IMR-90 (cell line): ENCODE results near the gene CYP4A11. TPM values are rescaled to one million over a fixed set of nuclear protein-coding genes. Genes with fewer than 3 reads are reported as not detected.

ENCODE experiments used
- ATAC-seq: fragments of 200-7000 bp; cut with Tn5 transposase; 2 replicates; pipeline ENCODE4 v1.9.1; 2020; ENCODE audit warnings: low read depth, mild to moderate bottlenecking, moderate library complexity
- Bru-seq: library from RNA; stranded (reverse); fragments of 400-500 nt; gene quantifications from one replicate; lab custom pipeline; 2021; lab: Mats Ljungman, UMichigan
- BruChase-seq, 2 experiments: library from RNA; stranded (reverse); fragments of 400-500 nt; gene quantifications; one replicate each; lab custom pipeline; 2021; lab: Mats Ljungman, UMichigan
- BruUV-seq: library from RNA; stranded (reverse); fragments of 400-500 nt; replicated peaks from 2 replicates; lab custom pipeline; 2021; lab: Mats Ljungman, UMichigan
- CTCF ChIA-PET: fragments of 300-600 bp; formaldehyde crosslinking; extraction: SDS; loops from one replicate; lab custom pipeline; 2021; ENCODE audit warnings: antibody characterized with exemption; lab: Yijun Ruan, JAX
- POLR2A ChIA-PET: fragments of 300-600 bp; sonication (Branson Sonifier 250); formaldehyde crosslinking; loops from one replicate; lab custom pipeline; 2022; ENCODE audit warnings: antibody characterized with exemption; ENCODE audit not compliant: unreplicated experiment; lab: Charles Lee
- DNase-seq: peaks from one replicate; pipeline ENCODE4 v3.0.0; 2013
- H2AFZ ChIP-seq: replicated peaks from 2 replicates; pipeline ENCODE3; 2013; ENCODE audit warnings: low read length, mild to moderate bottlenecking; ENCODE audit not compliant: poor library complexity
- H2AK5ac ChIP-seq: 2 replicates; pipeline ENCODE4 v1.6.1; 2013; ENCODE audit warnings: low read depth, low read length, inconsistent platforms
- H2AK9ac ChIP-seq: replicated peaks from 2 replicates; pipeline ENCODE3; 2013; ENCODE audit warnings: mild to moderate bottlenecking, low read depth, low read length, moderate library complexity; ENCODE audit not compliant: poor library complexity
- H2BK120ac ChIP-seq: 2 replicates; pipeline ENCODE4 v1.6.1; 2013; ENCODE audit warnings: low read depth, low read length, inconsistent platforms
- H2BK15ac ChIP-seq: 3 replicates; pipeline ENCODE4 v1.6.1; 2013; ENCODE audit warnings: low read depth, low read length, inconsistent platforms
- H2BK20ac ChIP-seq: 2 replicates; pipeline ENCODE4 v1.6.1; 2013; ENCODE audit warnings: low read depth, mild to moderate bottlenecking, inconsistent platforms, low read length, moderate library complexity
- H2BK5ac ChIP-seq: 2 replicates; pipeline ENCODE4 v1.6.1; 2013; ENCODE audit warnings: mild to moderate bottlenecking, low read depth, low read length, inconsistent platforms; ENCODE audit not compliant: poor library complexity, severe bottlenecking
- H3K14ac ChIP-seq: replicated peaks from 2 replicates; pipeline ENCODE4 v1.6.1; 2013; ENCODE audit warnings: low read depth, low read length, inconsistent platforms
- H3K18ac ChIP-seq: 2 replicates; pipeline ENCODE4 v1.6.1; 2013; ENCODE audit warnings: low read depth, low read length, control low read depth
- H3K23ac ChIP-seq: 2 replicates; pipeline ENCODE4 v1.6.1; 2013; ENCODE audit warnings: low read depth, low read length, inconsistent platforms
- H3K27ac ChIP-seq: 2 replicates; pipeline ENCODE4 v1.5.1; 2013; ENCODE audit warnings: mild to moderate bottlenecking, control low read depth, low read length; ENCODE audit not compliant: insufficient read depth
- H3K27me3 ChIP-seq: 2 replicates; pipeline ENCODE4 v1.6.1; 2013; ENCODE audit warnings: low read length; ENCODE audit not compliant: control insufficient read depth, insufficient read depth
- H3K36me3 ChIP-seq: 2 replicates; pipeline ENCODE4 v1.6.1; 2013; ENCODE audit warnings: low read length, mixed read lengths; ENCODE audit not compliant: control insufficient read depth, insufficient read depth
- H3K4ac ChIP-seq: 2 replicates; pipeline ENCODE4 v1.6.1; 2013; ENCODE audit warnings: low read depth, low read length, inconsistent platforms
- H3K4me1 ChIP-seq: 2 replicates; pipeline ENCODE4 v1.6.1; 2013; ENCODE audit warnings: low read length, mixed read lengths; ENCODE audit not compliant: control insufficient read depth, insufficient read depth
- H3K4me2 ChIP-seq: 2 replicates; pipeline ENCODE4 v1.6.1; 2013; ENCODE audit warnings: low read depth, mild to moderate bottlenecking, control low read depth, low read length, moderate library complexity
- H3K4me3 ChIP-seq: 2 replicates; pipeline ENCODE4 v1.5.1; 2013; ENCODE audit warnings: low read depth, mild to moderate bottlenecking, control low read depth, low read length, moderate library complexity; ENCODE audit not compliant: insufficient read depth
- H3K56ac ChIP-seq: 2 replicates; pipeline ENCODE4 v1.6.1; 2013; ENCODE audit warnings: low read length, inconsistent platforms; ENCODE audit not compliant: insufficient read depth; ENCODE audit errors: extremely low read depth
- H3K79me1 ChIP-seq, 2 experiments: 2 replicates each; pipeline ENCODE4 v1.6.1; 2013; ENCODE audit warnings: low read length in 2 of 2, inconsistent platforms in 1 of 2, low read depth in 1 of 2
- H3K9ac ChIP-seq: 2 replicates; pipeline ENCODE4 v1.6.1; 2013; ENCODE audit warnings: low read depth, low read length, control low read depth
- H3K9me1 ChIP-seq: 2 replicates; pipeline ENCODE4 v1.6.1; 2013; ENCODE audit warnings: low read length, inconsistent platforms; ENCODE audit not compliant: insufficient read depth
- H3K9me3 ChIP-seq: 2 replicates; pipeline ENCODE4 v1.6.1; 2013; ENCODE audit warnings: low read length; ENCODE audit not compliant: control insufficient read depth, insufficient read depth
- H4K20me1 ChIP-seq: 2 replicates; pipeline ENCODE4 v1.6.1; 2013; ENCODE audit warnings: low read length, inconsistent platforms; ENCODE audit not compliant: insufficient read depth
- H4K5ac ChIP-seq: 2 replicates; pipeline ENCODE4 v1.6.1; 2013; ENCODE audit warnings: mild to moderate bottlenecking, low read depth, low read length, control low read depth
- H4K8ac ChIP-seq, 2 experiments: 2 replicates each; pipeline ENCODE4 v1.6.1; 2013; ENCODE audit warnings: low read depth in 2 of 2, low read length in 2 of 2, control low read depth in 1 of 2, inconsistent platforms in 1 of 2
- H4K91ac ChIP-seq: 2 replicates; pipeline ENCODE4 v1.6.1; 2013; ENCODE audit warnings: low read depth, low read length, inconsistent platforms; ENCODE audit not compliant: insufficient read depth
- BHLHE40 ChIP-seq: fragments of 150-350 bp; IDR thresholded peaks from 2 replicates; pipeline ENCODE4 v1.6.1; 2016; ENCODE audit warnings: mild to moderate bottlenecking, low read depth, low read length
- CEBPB ChIP-seq: IDR thresholded peaks from 2 replicates; pipeline ENCODE4 v1.6.1; 2012; ENCODE audit warnings: low read depth, low read length, improper control_type of control experiment
- CHD1 ChIP-seq: IDR thresholded peaks from 2 replicates; pipeline ENCODE4 v1.6.1; 2012; ENCODE audit warnings: low read depth, low read length, improper control_type of control experiment
- CTCF ChIP-seq: conservative IDR thresholded peaks from 2 replicates; pipeline ENCODE4 v1.5.1; 2012; ENCODE audit warnings: mild to moderate bottlenecking, low read depth, low read length, improper control_type of control experiment
- FOS ChIP-seq: fragments of 150-350 bp; IDR thresholded peaks from 2 replicates; pipeline ENCODE4 v1.6.1; 2016; ENCODE audit warnings: low read depth, low read length
- MAFK ChIP-seq: IDR thresholded peaks from 2 replicates; pipeline ENCODE4 v1.6.1; 2012; ENCODE audit warnings: low read depth, low read length, improper control_type of control experiment
- MAZ ChIP-seq: IDR thresholded peaks from 2 replicates; pipeline ENCODE4 v1.6.1; 2012; ENCODE audit warnings: low read depth, mild to moderate bottlenecking, low read length, improper control_type of control experiment, moderate library complexity, borderline replicate concordance
- MXI1 ChIP-seq: IDR thresholded peaks from 2 replicates; pipeline ENCODE4 v1.6.1; 2012; ENCODE audit warnings: low read depth, mild to moderate bottlenecking, low read length, moderate library complexity, borderline replicate concordance
- NFE2L2 ChIP-seq: fragments of 150-350 bp; IDR thresholded peaks from 2 replicates; pipeline ENCODE4 v1.6.1; 2016; ENCODE audit warnings: low read depth, mild to moderate bottlenecking, low read length
- POLR2A ChIP-seq: IDR thresholded peaks from 2 replicates; pipeline ENCODE4 v1.6.1; 2012; ENCODE audit warnings: mild to moderate bottlenecking, low read depth, low read length
- RAD21 ChIP-seq: IDR thresholded peaks from 2 replicates; pipeline ENCODE4 v1.6.1; 2012; ENCODE audit warnings: low read length, improper control_type of control experiment
- RFX5 ChIP-seq: IDR thresholded peaks from 2 replicates; pipeline ENCODE4 v1.8.0; 2012; ENCODE audit warnings: low read depth, mild to moderate bottlenecking, low read length, moderate library complexity
- SMC3 ChIP-seq: fragments of 150-350 bp; IDR thresholded peaks from 2 replicates; pipeline ENCODE4 v1.6.1; 2016; ENCODE audit warnings: low read depth, mild to moderate bottlenecking, antibody characterized with exemption, low read length, moderate library complexity
- USF2 ChIP-seq: fragments of 150-350 bp; IDR thresholded peaks from 2 replicates; pipeline ENCODE4 v1.6.1; 2017; ENCODE audit warnings: mild to moderate bottlenecking, antibody characterized with exemption, low read length, low read depth
- WGBS, 2 experiments: methylation state at CpG; one replicate each; pipeline versions ENCODE4 v1.1.5 to v1.1.7; 2013; ENCODE audit warnings: missing lambda C conversion rate in 2 of 2; ENCODE audit not compliant: insufficient read length in 1 of 2; ENCODE audit errors: extremely low coverage in 2 of 2; 5-methylcytosine and 5-hydroxymethylcytosine counted together
- dilution Hi-C: fragments of 300-500 bp; cut with HindIII; formaldehyde crosslinking; loops from one replicate; pipeline ENCODE4 v1.14.3; 2018; ENCODE audit warnings: low sequenced_read_pairs; ENCODE audit not compliant: unreplicated experiment
- in situ Hi-C: fragments of 300-500 bp; cut with MboI; formaldehyde crosslinking; loops from 3 replicates; pipeline ENCODE4 v1.14.3; 2019; ENCODE audit warnings: low sequenced_read_pairs, inconsistent platforms, mixed read lengths
- intact Hi-C: fragments of 100-400 bp; cut with micrococcal nuclease; formaldehyde crosslinking; loops from 2 replicates; pipeline ENCODE4 v1.10.0; 2022
- long read RNA-seq: library from polyadenylated mRNA; unstranded; transcript quantifications from one replicate; pipeline ENCODE4 v2.0.0, GENCODE V29; 2021; ENCODE audit not compliant: unreplicated experiment
- polyA plus RNA-seq, 3 experiments: library from polyadenylated mRNA; depleted of rRNA; stranded (reverse); fragments of >200 nt; gene quantifications; 2 replicates each; pipeline ENCODE4 v1.2.3, GENCODE V29; 2012; ENCODE audit warnings: low replicate concordance in 1 of 3
- total RNA-seq: library from RNA; depleted of rRNA; stranded (reverse); fragments of >200 nt; gene quantifications from 2 replicates; pipeline ENCODE4 v1.2.3, GENCODE V29; 2012; rRNA removed
- TF ChIP-seq, protein P1 (sequence below): fragments of 150-350 bp; IDR thresholded peaks from 2 replicates; pipeline ENCODE4 v1.6.1; 2016; ENCODE audit warnings: low read depth, mild to moderate bottlenecking, low read length, moderate library complexity, borderline replicate concordance

CYP4A11 gene
- not detected in 2 replicates for total RNA-seq
- not detected in 2 replicates for polyA plus RNA-seq (2012; rRNA removed)
- not detected in 2 replicates for polyA plus RNA-seq (2012; cell fraction: cytosol; rRNA removed)
- polyA plus RNA-seq (2012; cell fraction: nucleus; rRNA removed; ENCODE audit: low replicate concordance), result not detected in 2 replicates
- not detected for Bru-seq, nascent RNA
- BruChase-seq, experiment 1, labeled RNA remaining after a 6-hour chase, result not detected
- not detected for BruChase-seq, experiment 2, labeled RNA remaining after a 2-hour chase
- long read RNA-seq, result 0 reads

- POLR2A ChIA-PET, result no interaction called here
- Histone ChIP-seq H2AK5ac (no peak within 1 kb of the TSS), H2AK9ac (no peak within 1 kb of the TSS), H2AFZ (no peak within 1 kb of the TSS), H3K9me1 (no peaks in the 10 kb centered on the region), H3K79me1 (no peaks in the 10 kb centered on the region), H3K27ac (no peak within 1 kb of the TSS), H2BK20ac (no peak within 1 kb of the TSS), H3K36me3 (no peaks in the 10 kb centered on the region), H2BK5ac (no peak within 1 kb of the TSS), H3K4me2 (no peak within 1 kb of the TSS), H3K18ac (no peak within 1 kb of the TSS), H2BK120ac (no peak within 1 kb of the TSS), H4K8ac (no peak within 1 kb of the TSS), H4K20me1 (no peaks in the 10 kb centered on the region), H3K4ac (no peak within 1 kb of the TSS), H3K4me1 (no peaks in the 10 kb centered on the region), H3K9ac (no peak within 1 kb of the TSS), H3K23ac (no peak within 1 kb of the TSS), H3K56ac (no peak within 1 kb of the TSS), H3K14ac (no peak within 1 kb of the TSS), H3K4me3 (no peak within 1 kb of the TSS), H2BK15ac (no peak within 1 kb of the TSS), H4K91ac (no peak within 1 kb of the TSS), H3K27me3 (no peaks in the 10 kb centered on the region), H4K5ac (no peak within 1 kb of the TSS), H3K9me3 (peaks cover 8% of the 10 kb centered on the region; the same call in 1 of the 2 replicates)
- CTCF ChIA-PET, result no interaction called here
- WGBS, 2 experiments, result no CpG with 5 or more reads among the region's 5 CpGs
- intact Hi-C loops (no loop called here), dilution Hi-C loops (no loop called here), in situ Hi-C loops (no loop called here)
- ATAC-seq (no peak), DNase-seq (no peak)
- BruUV-seq, result no TSS peak
- no peak for TF ChIP-seq NFE2L2
- TF ChIP-seq BHLHE40, result no peak
- TF ChIP-seq SMC3, result no peak
- no peak for TF ChIP-seq RAD21
- no peak for TF ChIP-seq RFX5
- TF ChIP-seq MAZ, result no peak
- no peak for TF ChIP-seq CHD1
- TF ChIP-seq POLR2A, result no peak
- TF ChIP-seq, protein P1, sequence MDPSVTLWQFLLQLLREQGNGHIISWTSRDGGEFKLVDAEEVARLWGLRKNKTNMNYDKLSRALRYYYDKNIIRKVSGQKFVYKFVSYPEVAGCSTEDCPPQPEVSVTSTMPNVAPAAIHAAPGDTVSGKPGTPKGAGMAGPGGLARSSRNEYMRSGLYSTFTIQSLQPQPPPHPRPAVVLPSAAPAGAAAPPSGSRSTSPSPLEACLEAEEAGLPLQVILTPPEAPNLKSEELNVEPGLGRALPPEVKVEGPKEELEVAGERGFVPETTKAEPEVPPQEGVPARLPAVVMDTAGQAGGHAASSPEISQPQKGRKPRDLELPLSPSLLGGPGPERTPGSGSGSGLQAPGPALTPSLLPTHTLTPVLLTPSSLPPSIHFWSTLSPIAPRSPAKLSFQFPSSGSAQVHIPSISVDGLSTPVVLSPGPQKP, result no peak
- TF ChIP-seq FOS, result no peak
- TF ChIP-seq MXI1, result no peak
- TF ChIP-seq CEBPB, result no peak
- TF ChIP-seq USF2, result no peak
- TF ChIP-seq MAFK, result no peak
- no peak for TF ChIP-seq CTCF
Measured at GRCh38 chr1:46941135-46941694, at the start of gene CYP4A11. CYP4A11 (minus strand) TSS chr1:46941476; CDS start chr1:46941433, 43 bp downstream.
